ENCODE results near the gene KCNG1.

KCNG1 gene

GRCh38 chr20:51067792-51068191 lies 44.9 kb upstream of the KCNG1 start:
- H3K9me3 ChIP-seq (ENCODE audit: control insufficient read depth, insufficient read depth, low read depth, low read length) = no peaks in the 10 kb centered on the region
- ChIA-PET POLR2A (no interaction called here), CTCF (interaction anchor here (0.6 to 0.7 kb wide), 2 partner anchors 74 to 100 kb away, joined by 3 read pairs; no protein-coding TSS in a partner anchor)
- H3K27ac ChIP-seq (ENCODE audit: extremely low read depth, low read depth, low read length) = no peak overlapping the region
- H3K36me3 ChIP-seq (ENCODE audit: control insufficient read depth in 2 of 2, insufficient read depth in 1 of 2, low read length in 2 of 2) = no peaks in the 10 kb centered on the region
- no peak overlapping the region for H3K4me3 ChIP-seq (ENCODE audit: low read depth, low read length)
- no peaks in the 10 kb centered on the region for H3K4me1 ChIP-seq (ENCODE audit: control insufficient read depth, insufficient read depth, low read length)
- TF ChIP-seq EGR2 (tag by site-specific recombination; IDR thresholded peaks at IDR 0.05; ENCODE audit: low read depth) = no peak
- no peak for TF ChIP-seq ZNF530 (tag by site-specific recombination; IDR thresholded peaks at IDR 0.05; ENCODE audit: low read depth)
- no peak for TF ChIP-seq ZNF549 (tag by site-specific recombination; IDR thresholded peaks at IDR 0.05)
- no peak for TF ChIP-seq ZNF404 (tag by site-specific recombination; IDR thresholded peaks at IDR 0.05)
- no peak for TF ChIP-seq MZF1 (tag by site-specific recombination; IDR thresholded peaks at IDR 0.05; ENCODE audit: borderline replicate concordance)
- no peak for TF ChIP-seq PRDM6 (tag by site-specific recombination; IDR thresholded peaks at IDR 0.05)
- TF ChIP-seq SCRT2 (tag by site-specific recombination; IDR thresholded peaks at IDR 0.05) = no peak
- TF ChIP-seq, protein P1, sequence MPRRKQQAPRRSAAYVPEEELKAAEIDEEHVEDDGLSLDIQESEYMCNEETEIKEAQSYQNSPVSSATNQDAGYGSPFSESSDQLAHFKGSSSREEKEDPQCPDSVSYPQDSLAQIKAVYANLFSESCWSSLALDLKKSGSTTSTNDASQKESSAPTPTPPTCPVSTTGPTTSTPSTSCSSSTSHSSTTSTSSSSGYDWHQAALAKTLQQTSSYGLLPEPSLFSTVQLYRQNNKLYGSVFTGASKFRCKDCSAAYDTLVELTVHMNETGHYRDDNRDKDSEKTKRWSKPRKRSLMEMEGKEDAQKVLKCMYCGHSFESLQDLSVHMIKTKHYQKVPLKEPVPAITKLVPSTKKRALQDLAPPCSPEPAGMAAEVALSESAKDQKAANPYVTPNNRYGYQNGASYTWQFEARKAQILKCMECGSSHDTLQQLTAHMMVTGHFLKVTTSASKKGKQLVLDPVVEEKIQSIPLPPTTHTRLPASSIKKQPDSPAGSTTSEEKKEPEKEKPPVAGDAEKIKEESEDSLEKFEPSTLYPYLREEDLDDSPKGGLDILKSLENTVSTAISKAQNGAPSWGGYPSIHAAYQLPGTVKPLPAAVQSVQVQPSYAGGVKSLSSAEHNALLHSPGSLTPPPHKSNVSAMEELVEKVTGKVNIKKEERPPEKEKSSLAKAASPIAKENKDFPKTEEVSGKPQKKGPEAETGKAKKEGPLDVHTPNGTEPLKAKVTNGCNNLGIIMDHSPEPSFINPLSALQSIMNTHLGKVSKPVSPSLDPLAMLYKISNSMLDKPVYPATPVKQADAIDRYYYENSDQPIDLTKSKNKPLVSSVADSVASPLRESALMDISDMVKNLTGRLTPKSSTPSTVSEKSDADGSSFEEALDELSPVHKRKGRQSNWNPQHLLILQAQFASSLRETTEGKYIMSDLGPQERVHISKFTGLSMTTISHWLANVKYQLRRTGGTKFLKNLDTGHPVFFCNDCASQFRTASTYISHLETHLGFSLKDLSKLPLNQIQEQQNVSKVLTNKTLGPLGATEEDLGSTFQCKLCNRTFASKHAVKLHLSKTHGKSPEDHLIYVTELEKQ (tag by site-specific recombination; IDR thresholded peaks at IDR 0.05; ENCODE audit: borderline replicate concordance) = no peak
- TF ChIP-seq ZNF639 (tag by site-specific recombination; IDR thresholded peaks at IDR 0.05) = no peak
- TF ChIP-seq, protein P2, sequence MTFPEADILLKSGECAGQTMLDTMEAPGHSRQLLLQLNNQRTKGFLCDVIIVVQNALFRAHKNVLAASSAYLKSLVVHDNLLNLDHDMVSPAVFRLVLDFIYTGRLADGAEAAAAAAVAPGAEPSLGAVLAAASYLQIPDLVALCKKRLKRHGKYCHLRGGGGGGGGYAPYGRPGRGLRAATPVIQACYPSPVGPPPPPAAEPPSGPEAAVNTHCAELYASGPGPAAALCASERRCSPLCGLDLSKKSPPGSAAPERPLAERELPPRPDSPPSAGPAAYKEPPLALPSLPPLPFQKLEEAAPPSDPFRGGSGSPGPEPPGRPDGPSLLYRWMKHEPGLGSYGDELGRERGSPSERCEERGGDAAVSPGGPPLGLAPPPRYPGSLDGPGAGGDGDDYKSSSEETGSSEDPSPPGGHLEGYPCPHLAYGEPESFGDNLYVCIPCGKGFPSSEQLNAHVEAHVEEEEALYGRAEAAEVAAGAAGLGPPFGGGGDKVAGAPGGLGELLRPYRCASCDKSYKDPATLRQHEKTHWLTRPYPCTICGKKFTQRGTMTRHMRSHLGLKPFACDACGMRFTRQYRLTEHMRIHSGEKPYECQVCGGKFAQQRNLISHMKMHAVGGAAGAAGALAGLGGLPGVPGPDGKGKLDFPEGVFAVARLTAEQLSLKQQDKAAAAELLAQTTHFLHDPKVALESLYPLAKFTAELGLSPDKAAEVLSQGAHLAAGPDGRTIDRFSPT (tag by site-specific recombination; IDR thresholded peaks at IDR 0.05) = no peak
- no peak for TF ChIP-seq ZNF654 (tag by site-specific recombination; IDR thresholded peaks at IDR 0.05; ENCODE audit: low read depth)
- TF ChIP-seq ZNF76 (tag by site-specific recombination; IDR thresholded peaks at IDR 0.05; ENCODE audit: borderline replicate concordance, low read depth) = no peak
- no peak for TF ChIP-seq BCL11A (tag by site-specific recombination; IDR thresholded peaks at IDR 0.05; ENCODE audit: low read depth)
- no peak for TF ChIP-seq GFI1B (tag by site-specific recombination; IDR thresholded peaks at IDR 0.05)
- no peak for TF ChIP-seq ZNF354C (tag by site-specific recombination; IDR thresholded peaks at IDR 0.05; ENCODE audit: borderline replicate concordance, low read depth)
- TF ChIP-seq ZNF398 (tag by site-specific recombination; IDR thresholded peaks at IDR 0.05) = no peak
